Measurements from ENCODE around the gene PRR32.
"Not testable (repeated sequence)": the region's sequence is repeated elsewhere in the genome, so short reads cannot be mapped to it uniquely, and the experiment has no call there.

PRR32 gene

GRCh38 chrX:126819429-126819828, at the start of gene PRR32:
PRR32 (plus strand) TSS chrX:126819729; CDS start chrX:126819844, 115 bp downstream.
- no peak within 1 kb of the TSS for H3K4me3 ChIP-seq (ENCODE audit: low read depth, low read length)

DNA sequence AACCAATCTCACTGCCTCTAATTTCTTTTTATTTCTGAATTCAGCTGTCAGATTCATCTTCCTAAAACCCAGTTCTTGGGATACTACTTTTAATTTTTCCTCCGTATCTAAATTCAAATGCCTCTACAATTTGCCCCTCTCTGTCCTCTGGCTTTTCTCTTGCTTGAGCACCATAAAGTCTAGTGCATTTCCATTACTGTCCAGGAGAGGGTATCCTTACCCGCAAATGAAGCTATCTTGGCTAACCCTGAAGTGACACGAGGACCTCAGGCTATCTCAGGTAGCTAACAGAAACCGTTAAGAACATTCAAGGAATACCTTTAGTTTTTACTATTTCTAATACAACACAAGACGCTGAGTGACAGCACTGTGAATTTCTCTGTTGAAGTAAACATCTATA, 49.4 kb upstream of the PRR32 start:
- no peak overlapping the region for H3K4me3 ChIP-seq (ENCODE audit: low read depth, low read length)

- H3K4me3 ChIP-seq (ENCODE audit: low read depth, low read length): no peak overlapping the region
Measured at GRCh38 chrX:126785539-126785938, 34.0 kb upstream of the PRR32 start.

DNA sequence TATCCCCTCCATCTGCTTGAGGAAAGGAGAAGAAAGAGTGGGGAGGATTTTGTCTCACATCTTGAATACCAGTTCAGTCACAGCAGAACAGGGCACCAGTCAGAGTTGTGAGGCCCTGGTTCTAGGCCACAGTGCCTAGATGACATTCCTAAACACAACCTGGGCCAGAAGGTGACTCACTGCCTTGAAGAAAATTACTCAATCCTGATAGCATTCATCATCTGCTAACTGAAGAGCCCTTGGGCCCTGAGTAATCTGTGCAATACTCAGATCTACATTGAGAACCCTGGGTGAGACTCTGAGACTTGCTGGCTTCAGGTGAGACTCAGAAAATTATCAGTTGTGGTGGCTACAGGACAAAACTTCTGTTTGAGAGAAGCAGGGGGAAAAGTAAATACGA, 20.5 kb upstream of the PRR32 start:
- H3K4me3 ChIP-seq (ENCODE audit: low read depth, low read length): no peak overlapping the region

DNA sequence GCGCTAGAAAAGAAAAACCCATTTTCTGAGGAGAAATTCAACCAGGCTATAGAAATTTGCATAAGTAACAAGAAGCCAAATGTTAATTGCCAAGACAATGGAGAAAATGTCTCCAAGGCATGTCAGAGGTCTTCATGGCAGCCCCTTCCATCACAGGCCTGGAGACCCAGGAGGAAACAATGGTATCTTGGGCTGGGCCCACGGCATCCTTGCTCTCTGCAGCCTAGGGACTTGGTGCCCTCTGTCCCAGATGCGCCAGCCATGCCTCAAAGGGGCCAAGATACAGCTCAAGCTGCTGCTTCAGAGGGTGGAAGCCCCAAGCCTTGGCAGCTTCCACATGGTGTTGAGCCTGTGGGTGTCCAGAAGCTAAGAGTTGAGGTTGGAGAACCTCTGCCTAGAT, 12.7 kb upstream of the PRR32 start:
- not testable (repeated sequence) for H3K4me3 ChIP-seq (ENCODE audit: low read depth, low read length)

- H3K4me3 ChIP-seq (ENCODE audit: low read depth, low read length): no peak overlapping the region
Measured at GRCh38 chrX:126815806-126816205, 3.7 kb upstream of the PRR32 start.

DNA sequence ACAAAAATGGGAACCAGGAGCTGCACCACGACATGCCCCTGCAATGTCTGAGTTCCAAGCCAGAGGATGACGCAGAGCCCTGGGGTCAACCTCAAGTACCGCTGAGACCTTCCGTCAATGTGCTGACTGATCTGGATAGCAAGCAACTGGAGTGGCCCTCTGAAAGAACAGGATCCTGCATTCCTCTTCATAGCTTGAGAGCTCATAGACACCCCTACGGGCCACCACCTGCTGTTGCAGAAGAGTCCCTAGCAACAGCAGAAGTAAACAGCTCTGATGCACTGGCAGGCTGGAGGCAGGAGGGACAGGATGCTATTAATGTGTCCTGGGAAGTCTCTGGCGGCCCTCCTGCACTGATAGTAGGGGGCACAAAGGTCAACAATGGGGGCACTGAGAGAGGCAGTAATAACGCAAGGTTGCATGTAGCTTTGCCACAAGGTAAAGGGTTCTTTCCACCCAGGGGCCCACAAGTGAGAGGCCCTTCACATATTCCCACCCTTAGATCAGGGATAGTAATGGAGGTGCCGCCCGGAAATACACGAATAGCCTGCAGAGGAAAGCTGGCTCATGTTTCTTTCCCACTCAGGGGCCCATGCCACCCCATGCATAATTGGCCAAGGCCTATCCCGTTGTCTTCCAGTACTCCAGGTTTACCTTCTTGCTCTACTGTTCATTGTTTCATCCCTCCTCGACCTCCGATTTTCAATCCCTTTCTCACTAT, 1.3 kb downstream of the PRR32 start:
- H3K4me3 ChIP-seq (ENCODE audit: low read depth, low read length): no peak overlapping the region

DNA sequence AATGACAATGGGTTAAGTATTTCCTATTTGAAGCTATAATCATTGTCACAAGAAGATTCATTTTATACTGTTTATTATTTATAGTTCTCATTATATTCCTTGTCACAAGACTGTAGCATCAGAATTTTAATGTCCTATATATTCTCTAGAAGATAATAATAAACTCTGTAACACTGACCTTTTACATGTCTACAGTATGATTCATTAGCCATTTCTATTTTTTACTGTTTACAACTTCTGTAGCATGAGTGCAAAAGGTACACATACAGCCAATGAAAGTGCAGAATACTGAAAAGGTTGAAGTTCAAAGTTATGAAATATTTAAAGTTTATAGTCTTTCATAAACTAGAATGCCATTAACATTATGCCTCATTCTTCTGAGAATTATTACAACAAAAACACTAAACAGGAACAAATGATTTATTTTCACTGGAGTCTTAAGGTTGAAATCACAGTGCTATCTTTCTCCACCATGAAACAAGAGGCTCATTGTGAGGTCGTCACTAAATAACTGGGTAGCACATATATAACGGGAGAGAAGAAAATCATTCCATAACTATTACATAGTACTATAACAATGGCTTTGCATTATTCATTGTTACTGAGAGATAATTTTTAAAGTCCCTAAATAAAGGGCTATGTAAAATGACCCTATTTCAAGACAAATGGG, 4.9 kb downstream of the PRR32 start:
- H3K4me3 ChIP-seq (ENCODE audit: low read depth, low read length): no peak overlapping the region

DNA sequence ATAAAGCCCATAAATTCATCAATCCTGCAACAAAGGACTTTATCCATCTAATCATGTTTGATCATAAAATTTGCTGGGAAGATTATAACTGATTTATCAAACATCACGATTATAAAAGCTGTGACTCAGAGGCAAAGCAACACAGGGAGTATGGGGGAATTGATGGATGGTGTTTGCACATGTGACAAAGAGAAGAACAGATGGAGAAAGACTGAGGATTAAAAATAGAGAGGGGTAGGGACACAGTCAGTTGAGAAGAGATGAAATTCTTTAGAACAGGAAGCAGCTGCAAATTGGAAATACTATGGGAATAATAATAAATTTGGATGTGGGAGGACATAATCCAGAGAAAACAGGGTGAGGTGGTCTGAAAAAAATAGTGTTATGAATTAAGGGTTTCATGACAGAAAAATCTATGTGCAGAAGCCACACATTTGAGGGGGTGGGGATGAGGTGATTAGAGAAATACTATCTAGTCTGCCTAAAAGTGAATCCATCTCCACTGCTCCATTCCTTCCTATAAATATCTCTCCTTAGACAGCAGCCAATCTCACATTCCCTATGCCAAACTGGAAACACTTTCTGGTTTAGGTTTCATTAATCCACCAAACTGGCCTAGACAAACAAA, 6.2 kb downstream of the PRR32 start:
- H3K4me3 ChIP-seq (ENCODE audit: low read depth, low read length): no peak overlapping the region

DNA sequence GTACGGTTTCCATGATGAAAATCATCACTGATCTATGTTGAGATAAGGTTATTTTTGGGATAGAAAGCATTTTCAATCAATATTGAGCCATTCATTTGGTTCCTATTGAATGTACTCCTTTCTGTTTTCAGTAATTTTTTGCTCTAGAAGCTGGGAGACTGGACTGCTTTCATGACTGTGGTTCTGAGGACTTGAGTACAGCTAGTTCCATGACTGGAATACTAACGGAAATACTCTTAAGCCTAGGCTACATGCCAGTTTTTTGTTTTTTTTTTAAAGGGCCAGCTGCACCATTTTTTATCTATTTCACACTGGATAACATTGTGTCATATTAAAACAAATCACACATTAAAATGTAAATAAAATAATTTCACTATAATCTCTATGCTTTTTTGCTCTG, 16.7 kb downstream of the PRR32 start:
- H3K4me3 ChIP-seq (ENCODE audit: low read depth, low read length): no peak overlapping the region

GRCh38 chrX:126847143-126847542, 27.6 kb downstream of the PRR32 start:
- no peak overlapping the region for H3K4me3 ChIP-seq (ENCODE audit: low read depth, low read length)

DNA sequence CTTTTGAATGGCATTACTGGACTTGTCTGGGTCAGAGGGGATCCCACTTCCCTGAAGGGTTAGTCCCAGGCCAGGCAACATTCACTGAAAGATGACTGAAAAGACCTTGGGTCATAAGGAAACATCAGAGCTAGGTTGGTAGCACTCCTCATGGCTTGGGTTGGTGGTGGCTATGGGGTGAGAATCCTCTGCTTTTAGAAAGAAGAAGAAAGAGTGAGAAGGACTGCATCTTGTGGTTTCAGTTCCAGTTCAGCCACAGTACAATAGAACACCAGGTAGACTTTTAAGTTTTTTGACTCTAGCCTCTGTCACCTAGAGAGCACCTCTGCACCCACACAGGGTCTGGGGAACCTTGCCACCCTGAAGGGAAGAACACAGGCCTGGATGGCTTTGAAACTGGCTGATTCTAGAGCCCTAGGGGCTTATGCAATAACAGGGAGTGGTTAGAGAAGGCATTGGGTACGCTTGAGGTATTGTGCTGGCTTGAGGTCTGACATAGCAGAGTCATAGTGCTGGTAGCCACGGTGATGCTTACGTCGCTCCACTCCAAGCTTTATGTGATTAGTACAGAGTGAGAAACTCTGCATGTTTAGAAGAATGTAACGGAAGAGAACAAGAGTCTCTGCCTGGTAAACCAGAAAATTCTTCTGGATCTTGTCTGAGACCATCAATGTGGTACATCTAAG, 36.5 kb downstream of the PRR32 start:
- no peak overlapping the region for H3K4me3 ChIP-seq (ENCODE audit: low read depth, low read length)

Data from iPS-11a (cell line).